CD4-positive, alpha-beta T cell treated with Interleukin-1 beta for 1 hour (primary cell): ENCODE data around the gene EEF2K.
"Not testable (repeated sequence)": the region's sequence is repeated elsewhere in the genome, so short reads cannot be mapped to it uniquely, and the experiment has no call there.

Experiments used
- DNase-seq, 2 donors: peaks; one replicate each; pipeline ENCODE4 v3.0.0-alpha.2; 2020 to 2022

Gene EEF2K

DNA sequence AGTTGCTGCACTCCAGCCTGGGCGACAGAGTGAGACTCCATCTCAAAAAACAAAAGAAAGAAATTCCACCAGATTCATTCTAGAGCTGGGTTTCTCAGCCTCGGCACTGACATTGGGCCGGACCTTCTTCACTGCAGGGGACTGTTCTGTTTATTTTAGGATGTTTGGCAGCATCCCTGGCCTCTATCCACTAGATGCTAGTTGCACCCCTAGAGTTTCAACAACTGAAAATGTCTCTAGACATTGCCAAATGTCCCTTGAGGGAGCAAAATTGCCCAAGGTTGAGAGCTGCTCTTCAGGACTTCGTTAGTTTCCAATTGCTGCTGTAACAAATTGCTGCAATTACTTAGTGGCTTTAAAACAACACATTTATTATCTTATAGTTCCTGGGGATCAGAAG lies 7.2 kb downstream of the EEF2K start:
- DNase-seq = no peak

DNA sequence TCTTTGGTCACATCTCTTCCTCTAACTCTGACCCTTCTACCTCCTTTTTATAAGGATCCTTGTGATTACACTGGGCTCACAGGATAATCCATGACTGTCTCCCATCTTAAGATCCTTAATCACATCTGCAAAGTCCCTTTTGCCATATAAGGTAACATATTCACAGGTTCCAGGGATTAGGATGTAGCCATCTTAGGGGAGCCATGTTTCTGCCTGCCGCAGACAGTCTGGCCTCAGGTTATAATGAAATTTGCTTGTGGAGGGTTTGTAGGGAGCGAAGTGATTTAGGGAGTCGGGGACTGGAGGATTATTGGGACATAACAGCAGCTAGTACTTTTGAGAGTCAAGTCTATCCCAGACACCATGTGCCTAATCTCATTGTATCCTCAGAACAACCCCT lies 7.7 kb downstream of the EEF2K start:
- no peak for DNase-seq

DNA sequence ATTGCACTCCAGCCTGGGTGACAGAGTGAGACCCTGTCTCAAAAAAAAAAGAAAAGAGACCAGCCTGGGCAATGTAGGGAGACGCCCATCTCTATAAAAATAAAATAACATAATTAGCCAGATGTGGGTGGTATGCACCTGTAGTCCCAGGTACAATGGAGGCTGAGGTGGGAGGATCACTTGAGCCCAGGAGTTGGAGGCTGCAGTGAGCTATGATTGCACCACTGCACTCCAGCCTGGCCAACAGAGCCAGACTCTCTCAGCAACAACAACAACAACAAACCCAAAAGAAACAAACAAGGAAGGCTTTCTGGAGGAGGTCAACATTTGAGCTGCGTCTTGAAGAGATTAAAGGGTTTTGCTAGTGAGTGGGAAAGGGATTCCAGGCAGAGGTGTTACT lies 8.3 kb downstream of the EEF2K start:
- DNase-seq = no peak

DNA sequence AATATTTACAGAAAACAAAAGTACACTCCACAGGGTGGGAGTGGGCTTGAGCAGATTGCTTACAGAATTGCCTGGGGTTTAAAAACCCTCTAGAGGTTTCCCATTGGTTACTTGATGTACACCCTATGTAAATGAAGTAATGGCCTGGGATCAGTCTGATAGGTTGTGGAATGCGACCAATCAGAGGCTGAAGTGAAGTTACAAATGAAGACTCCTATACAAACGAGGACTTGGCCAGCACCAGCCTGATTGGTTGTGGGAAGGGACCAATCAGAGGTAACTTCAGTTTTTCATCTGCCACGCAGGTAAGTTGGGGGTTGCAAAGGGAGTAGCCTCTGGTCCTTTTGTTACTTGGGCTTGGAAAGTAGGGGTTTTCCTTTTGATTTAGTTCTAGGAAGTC lies 8.8 kb downstream of the EEF2K start:
- DNase-seq = no peak

DNA sequence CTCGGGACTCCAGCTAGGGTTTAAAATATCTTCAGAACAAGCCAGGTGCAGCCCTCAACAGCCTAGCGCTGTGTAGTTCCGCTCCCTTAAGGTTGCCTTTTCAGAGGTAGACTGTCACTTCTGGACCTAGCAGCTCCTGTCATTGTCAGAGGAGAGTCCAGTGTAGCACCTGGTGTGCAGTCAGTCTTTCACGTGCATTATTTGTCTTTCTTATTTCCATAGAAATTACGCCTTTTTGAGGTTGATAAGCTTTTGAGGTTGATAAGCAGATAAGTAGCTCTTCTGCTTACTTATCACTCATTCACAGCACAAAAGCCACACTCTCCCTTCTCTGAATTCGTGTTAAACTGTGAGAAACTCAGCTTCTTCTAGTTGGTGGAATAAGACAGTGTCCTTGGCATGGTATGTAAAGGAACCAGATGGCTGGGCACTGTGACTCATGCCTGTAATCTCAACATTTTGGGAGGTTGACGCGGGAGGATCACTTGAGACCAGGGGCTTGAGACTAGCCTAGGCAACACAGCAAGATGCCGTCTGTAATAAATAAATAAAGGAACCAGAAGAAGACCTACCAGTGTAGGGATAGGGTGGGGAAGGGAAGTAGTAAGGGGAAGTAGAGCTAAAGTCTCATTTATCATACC lies 10.2 kb downstream of the EEF2K start:
- DNase-seq = no peak

DNA sequence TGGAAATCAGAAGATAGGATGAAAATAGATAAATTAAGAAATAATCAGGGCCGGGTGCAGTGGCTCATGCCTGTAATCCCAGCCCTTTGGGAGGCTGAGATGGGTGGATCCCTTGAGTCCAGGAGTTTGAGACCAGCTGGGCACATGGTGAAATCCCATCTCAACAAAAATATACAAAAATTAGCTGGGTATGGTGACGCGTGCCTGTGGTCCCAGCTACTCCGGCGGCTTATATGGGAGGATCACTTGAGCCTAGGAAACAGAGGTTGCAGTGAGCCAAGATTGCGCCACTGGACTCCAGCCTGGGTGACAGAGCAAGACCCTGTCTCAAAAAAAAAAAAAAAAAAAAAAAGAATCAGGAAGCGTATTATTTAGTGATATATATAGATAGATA lies 10.8 kb downstream of the EEF2K start:
- DNase-seq = not testable (repeated sequence)

DNA sequence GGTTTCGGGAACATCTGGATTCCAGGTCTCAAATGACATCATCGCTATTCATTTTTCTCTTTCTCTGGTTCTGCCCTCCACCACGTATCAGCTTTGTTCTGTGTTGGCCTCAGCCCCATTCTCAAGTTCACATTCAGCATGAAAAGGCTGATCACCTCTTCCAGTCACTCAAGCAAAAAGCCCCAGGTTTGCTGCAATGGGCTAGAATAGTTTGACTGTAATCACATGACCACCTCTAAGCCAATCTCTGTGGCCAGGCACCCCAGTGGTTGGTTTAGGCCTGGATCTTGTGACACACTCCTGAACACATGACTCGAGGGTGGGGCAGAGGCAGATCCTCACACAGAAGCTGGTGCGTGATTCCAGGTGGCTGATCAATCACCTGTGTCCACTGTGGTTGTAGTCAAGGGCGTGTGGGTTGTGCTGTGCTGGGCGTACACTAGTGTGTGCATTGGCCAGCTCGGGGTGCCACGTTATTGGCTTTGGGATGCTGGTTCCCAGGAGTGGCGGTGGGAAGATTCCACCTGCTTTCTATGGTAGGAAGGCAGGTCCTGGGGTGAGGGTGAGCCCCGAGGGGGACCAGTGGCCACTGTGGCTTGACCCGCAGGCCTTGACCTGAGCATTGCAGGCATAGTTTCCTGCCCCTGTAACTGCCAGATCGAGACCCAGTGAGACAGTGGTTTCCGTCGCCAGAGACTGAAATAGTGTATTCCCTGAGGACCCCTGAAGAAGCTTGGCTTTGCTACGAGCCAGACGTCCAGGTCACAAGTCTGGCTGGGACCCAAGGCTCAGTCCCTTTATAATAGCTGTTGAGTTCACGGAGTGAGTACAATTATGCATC lies 12.0 kb downstream of the EEF2K start:
- DNase-seq = peak in 1 of 2 donors; percentile 53

DNA sequence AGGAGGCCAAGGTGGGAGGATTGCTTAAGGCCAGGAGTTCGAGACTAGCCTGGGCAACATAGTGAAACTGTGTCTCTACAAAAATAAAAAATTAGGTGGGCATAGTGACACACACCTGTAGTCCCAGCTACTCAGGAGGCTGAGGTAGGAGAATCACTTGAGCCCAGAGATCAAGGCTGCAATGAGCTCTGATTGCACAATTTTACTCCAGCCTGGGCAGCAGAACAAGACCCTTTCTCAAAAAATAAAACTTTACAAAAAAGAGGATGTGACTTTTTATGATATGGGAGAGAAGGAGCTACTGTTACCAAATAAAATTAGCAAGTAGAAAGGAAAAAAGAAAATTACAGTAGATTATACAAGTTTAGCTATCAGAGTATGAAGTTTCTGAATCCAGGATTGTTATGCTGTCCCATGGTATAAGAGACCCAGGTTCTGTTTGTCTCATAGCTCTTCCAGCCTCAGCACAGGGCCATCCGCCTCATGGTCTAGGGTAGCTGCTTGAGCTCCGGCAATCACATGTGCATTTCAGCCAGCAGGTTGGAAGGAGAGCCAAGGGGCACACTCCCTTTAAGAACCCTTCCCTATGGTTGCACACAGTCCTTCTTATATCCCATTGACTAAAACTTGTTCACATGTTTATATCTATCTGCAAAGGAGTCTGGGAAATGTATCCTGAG lies 13.5 kb downstream of the EEF2K start:
- DNase-seq = no peak

DNA sequence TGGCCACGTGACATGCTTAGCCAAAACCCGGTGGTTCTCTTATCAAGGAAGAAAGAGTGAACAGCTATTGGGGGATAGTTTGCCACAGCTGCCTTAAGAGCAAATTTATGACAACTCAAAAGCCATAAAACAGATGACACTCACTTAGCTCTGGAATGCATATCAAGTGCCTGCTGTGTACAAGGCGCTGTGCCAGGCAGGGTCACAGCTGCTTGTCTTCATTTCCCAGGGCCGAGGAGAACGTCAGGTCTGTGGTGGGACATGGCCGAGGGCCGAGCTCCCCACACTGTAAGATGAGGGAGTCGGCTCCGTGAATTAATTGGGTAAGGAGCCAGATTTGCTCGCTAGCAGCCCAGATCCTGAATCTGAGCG lies 14.0 kb downstream of the EEF2K start:
- DNase-seq = no peak

DNA sequence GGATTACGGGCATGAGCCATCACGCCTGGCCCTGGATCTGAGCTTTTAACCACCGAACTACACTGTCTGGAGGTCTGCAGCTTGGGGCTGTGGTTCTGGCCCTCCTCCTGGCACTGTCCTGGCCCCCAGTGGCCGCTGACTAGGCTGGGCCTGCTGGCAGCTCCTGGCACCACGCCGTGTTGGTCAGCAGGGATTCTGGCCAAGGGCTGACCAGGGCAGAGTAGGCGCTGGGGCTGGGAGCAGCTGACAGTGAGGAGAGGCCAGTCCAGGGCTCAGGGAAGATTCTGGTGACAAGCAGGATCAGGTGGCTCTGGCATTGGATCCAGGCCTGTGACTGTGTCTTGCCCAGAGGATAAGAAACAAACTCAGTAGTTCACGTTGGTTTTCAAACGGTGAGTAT lies 14.6 kb downstream of the EEF2K start:
- no peak for DNase-seq

DNA sequence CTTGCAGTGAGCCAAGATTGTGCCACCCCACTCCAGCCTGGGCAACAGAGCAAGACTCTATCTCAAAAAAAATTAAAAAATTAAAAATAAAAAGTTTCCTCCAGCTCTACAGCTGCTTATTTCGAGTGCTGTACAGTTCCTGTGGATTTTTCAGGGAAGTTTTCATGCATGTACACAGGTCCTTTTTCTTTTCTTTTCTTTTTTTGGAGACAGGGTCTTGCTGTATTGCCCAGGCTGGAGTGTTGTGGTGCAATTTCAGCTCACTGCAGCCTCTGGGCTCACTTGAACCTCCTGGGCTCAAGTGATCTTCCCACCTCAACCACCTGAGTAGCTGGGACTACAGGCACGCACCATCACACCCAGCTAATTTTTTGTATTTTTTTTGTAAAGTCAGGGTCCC lies 15.9 kb downstream of the EEF2K start:
- no peak for DNase-seq

DNA sequence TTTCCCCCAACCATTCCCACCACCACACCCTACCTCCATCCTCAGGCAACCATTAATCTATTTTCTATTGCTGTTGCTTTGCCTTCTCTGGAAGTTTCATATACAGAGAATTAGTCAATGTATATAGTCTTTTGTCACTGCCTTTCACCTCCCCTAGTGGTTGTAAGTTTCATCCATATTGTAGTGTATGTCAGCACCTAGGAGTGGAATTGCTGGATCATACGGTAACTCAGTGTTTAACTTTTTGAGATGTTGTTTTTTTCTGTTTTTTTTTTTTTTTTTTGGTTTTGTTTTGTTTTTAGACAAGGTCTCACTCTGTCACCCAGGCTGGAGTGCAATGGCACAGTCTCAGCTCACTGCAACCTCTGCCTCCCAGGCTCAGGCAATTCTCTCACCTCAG lies 16.9 kb downstream of the EEF2K start:
- DNase-seq = no peak

DNA sequence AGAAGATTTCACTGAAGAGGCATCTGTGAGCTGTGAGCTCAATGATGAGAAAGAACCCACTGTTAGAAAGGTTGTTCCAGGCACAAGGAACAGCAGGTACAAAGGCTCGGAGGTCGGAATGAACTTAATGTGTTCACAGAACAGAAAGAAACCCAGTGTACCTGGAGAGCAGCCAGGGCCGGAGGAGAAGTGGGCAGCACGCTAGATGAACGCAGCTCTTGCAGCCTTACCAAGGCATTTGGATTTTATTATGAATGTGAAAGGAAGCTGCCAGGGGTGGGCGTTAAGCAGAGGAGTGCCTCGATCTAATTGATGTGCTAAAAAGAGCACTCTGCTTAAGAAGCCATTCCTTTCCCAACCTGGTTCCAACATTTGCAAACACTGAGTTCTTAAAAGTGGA lies 19.0 kb downstream of the EEF2K start:
- no peak for DNase-seq

DNA sequence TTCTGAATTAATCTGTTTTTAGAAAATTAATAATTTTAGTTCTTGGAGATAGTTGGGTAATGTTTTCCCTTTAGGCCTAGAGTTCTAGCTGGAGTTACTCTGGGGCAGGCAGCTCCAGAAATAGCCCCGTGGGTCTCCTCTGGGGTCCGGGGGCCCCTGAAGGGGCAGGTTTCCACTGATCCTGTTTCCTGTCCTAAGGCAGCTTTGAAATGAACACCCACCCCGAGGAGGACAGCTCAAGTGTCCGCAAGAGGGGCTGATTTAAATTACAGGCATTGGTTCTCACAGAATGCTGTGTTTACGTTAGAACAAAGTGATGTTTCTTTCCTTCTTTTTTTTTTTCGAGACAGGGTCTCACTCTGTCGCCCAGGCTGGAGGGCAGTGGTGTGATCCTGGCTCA lies 23.8 kb downstream of the EEF2K start:
- no peak for DNase-seq

DNA sequence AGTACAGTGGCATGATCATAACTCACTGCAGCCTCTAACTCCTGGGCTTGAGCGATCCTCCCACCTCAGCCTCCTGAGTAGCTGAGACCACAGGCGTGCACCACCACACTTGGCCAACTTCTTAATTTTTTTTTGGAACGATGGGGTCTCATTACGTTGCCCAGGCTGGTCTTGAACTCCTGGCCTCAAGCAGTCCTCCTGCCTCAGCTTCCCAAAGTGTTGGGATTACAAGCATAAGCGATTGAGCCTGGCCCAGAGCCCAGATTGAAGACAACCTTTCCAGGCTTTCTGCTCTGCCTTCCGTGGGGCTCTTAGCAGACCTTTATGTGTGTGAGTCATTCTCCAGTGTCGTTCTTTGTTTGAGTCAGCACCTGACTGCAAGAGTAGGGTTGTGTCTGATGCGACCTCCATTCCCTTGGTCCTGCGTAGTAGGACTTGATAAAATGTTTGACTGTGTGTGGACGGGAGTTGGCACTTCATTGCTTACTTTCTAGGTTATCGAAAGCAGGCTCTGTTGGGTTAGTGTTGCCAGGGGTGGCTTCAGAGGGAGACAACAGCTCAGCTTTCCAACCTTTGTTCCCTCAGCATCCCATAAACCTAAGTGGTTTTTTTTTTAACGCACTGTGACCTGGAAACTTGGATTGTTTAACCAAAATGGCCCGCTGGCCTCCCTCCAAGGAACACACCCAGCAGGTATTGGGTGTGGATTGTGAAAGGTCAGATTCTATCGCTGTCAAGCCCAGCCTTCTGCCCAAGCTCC lies 26.4 kb downstream of the EEF2K start:
- no peak for DNase-seq

DNA sequence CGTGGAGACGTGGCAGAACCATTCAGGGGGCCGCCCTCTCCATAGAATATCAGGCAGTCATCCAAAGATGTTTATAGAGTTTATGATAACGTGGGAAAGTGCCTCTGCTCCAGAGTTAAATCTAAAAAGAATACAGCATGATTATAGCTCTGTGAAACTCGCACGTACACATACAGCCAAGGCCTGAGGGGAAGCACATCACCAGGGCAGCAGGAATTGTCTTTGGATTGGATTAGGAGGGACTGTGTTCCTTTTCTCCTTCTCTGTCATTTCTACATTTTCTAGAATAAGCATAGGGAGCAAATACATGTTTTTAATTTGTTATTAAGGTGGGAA lies 26.9 kb downstream of the EEF2K start:
- no peak for DNase-seq

DNA sequence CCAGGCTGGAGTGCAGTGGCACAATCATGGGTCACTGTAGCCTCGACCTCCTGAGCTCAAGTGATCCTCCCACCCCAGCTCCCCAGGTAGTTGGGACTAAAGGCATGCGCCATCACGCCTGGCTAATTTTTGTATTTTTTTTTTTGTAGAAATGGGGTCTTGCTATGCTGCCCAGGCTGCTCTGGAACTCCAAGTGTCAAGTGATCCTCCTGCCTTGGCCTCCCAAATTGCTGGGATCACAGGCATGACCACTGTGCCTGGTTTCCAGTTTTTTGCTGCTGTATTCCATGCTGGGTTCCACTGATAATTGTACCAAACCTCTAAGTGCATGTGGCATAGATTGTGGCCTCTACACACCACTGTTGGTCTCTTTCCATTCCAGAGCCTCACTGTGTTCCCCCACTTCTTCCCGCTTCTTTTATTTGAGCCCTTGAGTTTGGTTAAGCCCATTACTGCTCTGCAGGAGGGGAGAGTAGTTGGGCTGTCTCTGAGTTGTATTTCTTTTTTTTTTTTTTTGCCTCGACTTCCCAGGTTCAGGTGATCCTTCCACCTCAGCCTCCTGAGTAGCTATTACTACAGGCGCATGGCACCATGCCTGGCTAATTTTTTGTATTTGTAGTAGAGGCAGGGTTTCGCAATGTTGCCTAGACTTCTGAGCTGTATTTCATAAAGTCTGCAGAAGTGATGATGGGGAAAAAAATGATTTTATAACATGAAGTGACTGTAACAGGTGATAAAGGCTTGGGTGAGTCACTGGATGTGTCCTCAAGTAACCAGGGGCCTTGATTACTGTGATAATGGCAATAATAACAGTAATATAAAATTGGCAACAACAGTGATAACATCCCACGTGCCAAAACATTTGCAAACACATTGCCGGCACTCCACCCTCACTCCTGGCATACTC lies 30.0 kb downstream of the EEF2K start:
- DNase-seq = no peak

DNA sequence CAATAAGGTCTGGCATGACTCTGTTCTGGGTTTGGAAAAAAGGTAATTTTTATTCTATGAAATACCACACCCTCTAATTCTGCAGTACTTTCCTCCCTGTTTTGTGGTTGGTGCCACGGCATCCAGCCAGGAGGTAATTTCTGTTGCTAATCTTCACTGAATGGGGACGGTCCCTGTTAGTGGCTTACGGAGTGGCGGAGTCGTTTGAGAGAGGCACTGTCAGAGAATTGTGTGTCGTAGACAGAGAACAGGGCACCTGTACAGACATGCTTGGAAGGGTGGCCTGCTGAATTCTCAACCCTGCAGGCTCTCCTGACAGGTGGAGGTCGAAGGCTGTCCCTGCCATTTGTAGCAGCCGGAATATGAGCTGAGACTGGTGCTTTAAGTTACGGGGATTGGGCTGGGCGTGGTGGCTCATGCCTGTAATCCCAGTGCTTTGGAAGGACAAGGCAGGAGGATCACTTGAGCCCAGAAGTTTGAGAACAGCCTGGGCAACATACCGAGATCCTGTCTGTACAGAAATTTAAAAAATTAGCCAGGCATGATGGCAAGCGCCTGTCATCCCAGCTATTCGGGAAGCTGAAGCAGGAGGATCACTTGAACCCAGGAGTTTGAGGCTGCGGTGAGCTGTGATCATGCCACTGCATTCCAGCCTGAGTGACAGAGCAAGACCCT lies 33.2 kb downstream of the EEF2K start:
- DNase-seq = no peak

DNA sequence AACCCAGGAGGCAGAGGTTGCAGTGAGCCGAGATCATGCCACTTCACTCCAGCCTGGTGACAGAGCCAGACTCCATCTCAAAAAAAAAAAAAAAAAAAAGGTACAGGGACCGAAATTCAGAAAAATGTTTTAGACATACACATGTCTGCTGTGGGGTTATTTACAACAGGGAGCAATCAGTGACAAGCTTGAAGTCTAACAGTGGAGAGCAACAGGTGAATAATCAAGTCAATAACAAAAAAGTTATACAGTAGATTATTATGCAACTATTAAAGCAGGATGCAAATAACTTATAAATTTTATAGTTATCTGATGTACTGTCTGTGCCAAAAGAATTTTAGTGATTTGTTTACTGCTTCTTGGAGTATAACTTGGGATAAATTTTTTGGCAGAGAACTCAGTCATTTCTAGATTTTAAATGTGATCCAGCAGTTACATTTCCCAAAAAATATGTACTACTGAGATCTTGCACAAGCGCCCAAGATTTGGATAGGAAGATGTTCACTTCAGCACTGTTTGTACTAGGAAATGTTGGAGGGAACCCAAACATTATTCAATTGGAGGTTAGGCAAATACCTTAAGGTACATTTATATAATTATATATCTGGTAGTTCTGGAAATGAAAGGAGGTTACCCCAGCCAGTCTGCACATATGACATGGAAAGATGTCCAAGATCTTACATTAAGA lies 34.1 kb downstream of the EEF2K start:
- no peak for DNase-seq

DNA sequence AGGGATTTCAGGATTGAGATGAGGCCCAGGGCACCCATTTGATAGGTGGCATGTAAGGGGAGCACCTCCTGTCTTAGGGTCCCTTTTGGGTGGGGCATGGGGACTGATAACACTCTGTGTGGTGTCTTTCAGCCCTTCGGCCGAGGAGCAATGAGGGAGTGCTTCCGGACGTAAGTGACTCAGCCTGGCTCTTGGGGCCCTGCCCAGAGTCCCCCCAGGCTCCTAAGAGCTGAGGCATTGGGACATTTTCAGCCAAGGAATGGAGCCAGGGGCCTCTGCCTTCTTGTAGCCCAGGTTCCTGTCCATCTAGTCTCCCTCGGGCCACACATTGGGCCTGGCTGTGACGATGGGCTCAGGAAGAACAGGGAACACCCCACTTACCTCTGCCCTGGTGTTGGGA lies 44.4 kb downstream of the EEF2K start:
- no peak for DNase-seq

DNA sequence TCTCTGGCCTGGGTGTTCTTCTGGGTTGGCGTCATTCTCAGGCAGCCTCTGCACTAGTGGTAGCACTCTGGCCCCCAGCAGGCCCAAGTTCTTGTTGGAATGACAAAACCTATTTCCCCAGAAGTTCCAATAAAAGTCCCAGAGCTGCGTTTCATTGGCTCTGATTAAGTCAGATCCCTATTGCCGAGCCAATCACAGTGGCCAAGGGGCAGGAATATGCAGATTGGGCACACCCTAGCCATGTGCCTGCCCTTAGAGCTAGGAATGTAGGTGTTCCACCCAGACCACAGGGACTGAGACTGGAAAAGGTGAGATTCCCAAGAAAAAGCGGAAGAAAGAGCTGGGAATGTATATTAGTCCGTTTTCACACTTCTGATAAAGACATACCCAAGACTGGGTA lies 46.2 kb downstream of the EEF2K start:
- no peak for DNase-seq
